Activated CD8-positive, alpha-beta memory T cell treated with anti-CD3 and anti-CD28 coated beads for 24 hours (primary cell): ENCODE data around the gene ALDH1A2.
"Not testable (repeated sequence)": the region's sequence is repeated elsewhere in the genome, so short reads cannot be mapped to it uniquely, and the experiment has no call there.

ENCODE experiments used
- DNase-seq: peaks from one replicate; pipeline ENCODE4 v3.0.0-alpha.2; 2020

The ALDH1A2 gene

DNA sequence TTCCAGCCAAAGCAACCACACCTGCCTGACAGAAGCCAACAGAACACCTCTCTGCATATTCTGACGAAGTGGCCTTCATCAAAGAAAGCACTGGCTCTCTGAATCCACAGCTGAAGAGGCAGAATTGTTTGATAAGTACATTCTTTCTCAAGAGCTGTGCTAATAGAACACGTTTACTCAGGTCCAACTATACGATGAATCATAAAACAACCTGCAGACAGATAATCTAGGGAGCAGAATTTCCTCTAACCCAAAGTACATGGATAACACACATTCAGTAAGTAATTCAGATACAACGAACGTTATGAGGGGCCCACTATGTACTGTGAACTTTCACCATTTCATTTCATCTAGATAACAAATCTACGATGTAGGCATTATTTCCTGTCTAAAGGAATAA, 25.4 kb downstream of the ALDH1A2 start:
- no peak for DNase-seq

DNA sequence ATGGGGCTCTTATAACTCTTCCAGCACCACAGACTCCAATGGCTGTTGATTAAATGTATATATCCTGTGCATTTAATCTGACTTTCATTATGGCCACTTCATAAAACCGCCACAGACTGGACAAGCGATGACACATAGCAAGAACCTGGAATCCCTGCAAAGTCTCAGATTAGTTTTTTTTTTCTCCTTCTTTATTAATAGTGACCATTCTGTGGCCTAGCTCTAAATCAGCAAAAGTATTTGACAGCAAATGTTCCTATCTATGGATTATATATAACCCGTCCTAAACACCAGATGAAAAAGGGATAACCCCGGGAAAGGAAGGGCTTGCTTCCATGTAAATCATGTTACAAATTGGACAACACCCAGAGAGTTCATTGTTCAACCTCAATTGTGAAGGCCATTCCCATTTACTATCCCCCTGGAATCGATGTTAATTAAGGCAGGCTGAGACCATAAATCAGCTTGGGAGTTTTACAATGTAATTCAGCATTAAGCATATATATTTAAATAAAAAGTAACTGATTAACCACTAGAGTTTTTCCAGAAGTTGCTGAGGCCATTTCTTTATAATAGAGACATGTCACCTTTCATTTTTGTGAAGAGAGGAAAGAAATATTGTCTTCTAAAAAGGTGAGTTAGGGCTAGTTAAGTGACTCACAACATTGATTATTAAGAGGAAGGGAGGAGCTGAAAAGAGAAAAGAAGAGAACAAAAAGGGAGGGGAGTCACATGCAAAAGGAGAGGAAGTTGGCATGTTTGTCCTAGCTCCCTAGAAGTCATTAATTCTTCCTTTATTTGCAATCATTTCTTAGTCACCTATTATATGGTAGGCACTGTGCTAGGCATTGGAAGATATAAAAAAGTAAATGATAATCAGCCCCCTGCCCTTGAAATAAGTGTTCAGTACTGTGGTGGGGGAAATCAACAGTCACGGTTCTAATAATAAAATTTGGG, 26.2 kb downstream of the ALDH1A2 start:
- DNase-seq, result no peak

DNA sequence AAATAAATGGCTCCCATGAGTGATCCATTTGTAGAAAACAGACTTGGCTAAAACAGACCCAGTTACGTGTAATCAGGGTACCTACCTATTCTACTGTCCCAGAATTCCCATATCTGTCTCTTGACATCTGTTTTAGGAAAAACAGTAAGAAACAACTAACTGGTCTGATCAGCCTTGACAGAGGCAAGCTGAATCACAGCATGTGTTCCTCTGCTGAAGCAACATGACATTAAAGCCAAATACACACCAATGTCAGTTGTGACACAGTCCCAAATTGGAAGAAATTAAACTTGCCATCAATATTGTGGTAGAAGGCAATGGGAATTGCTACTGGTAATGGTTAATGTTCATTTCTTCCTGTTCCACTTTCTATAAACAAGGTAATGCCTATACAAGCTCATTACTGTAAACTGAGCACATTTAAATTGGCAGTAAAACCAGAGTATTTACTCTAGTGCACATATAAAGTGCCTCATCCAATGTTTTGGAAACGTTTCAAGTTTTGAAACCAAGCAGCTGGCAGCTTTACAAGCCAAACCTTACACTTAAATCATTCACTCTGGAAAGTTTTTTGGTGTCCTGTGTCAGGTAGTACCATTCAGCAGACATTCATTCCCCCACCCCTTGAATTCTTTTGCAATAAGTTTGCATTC, 27.0 kb downstream of the ALDH1A2 start:
- DNase-seq, result no peak

DNA sequence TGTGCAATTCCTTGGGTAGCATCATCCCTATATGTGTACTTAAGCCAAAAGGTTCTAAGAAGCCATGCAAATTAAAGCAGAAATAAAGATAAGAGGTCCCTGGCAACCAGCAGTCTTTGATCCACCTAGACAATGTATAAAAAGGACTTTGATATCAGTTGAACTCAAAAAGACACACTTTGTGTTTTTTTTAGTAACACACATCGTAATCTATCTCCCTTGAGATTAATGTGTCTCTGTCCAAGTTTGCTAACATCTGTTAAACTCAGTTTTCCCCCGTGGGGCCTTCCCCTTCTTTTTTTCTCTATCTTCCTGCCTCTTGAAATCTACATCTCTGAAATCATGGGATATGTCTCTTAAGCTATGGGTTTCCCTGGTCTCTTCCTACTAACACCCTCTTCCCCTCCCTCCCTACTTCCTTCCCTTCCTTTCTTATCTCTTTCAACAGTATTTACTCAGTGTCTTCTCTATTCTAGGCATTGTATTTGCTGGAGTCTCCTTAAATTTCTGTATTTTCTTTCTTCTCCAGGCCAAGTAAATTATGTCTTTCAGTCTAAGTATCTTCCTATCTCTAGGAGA, 27.7 kb downstream of the ALDH1A2 start:
- no peak for DNase-seq

DNA sequence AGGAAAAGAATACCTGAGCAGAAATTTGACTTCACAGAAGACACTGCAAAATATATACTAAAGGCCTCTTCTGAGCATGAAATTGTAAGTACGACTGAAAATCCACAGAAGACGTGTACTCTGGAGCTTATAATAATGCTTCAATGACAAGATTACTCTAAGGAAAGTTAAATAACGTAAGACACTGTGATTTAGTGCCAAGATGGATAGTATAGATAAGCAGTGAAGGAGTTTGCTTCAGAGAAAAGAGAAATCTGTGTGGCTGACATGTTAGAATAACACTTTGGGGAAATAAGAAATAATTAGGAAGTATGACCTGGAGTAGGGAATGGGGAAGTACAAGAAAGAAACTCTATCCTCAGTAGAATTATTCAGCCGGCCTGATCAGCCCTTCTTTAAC, 28.9 kb downstream of the ALDH1A2 start:
- DNase-seq, result no peak

DNA sequence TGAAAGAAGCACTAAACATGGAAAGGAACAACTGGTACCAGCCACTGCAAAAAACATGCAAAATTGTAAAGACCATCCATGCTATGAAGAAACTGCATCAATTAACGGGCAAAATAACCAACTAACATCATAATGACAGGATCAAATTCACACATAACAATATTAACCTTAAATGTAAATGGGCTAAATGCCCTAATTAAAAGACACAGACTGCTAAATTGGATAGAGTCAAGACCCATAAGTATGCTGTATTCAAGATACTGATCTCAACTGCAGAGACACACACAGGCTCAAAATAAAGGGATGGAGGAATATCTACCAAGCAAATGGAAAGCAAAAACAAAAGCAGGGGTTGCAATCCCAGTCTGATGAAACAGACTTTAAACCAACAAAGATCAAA, 37.1 kb downstream of the ALDH1A2 start:
- DNase-seq, result not testable (repeated sequence)

DNA sequence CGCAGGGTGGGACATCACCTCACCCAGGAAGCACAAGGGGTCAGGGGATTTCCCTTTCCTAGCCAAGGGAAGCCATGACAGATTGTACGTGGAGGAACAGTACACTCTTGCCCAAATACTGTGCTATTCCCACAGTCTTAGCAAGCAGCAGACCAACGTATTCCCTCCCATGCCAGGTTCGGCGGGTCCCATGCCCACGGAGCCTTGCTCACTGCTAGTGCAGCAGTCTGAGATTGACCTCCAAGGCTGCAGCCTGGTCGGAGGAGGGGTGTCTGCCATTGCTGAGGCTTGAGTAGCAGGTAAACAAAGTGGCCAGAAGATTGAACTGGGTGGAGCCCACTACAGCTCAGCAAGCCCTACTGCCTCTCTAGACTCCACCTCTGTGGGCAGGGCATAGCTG, 39.0 kb downstream of the ALDH1A2 start:
- no peak for DNase-seq

DNA sequence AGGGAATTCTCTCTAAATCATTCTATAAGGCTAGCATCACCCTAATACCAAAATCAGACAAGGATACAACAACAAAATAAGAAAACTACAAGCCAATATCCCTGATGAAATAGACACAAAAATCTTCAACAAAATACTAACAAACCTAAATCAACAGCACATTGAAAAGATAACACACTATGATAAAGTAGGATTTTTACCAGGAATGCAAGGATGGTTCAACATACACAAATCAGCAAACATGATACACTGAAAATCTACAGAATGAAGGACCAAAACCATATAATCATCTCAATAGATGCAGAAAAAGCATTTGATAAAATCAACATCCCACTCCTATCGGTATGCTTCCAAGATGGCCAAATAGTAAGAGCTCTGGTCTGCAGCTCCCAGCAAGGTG, 39.5 kb downstream of the ALDH1A2 start:
- DNase-seq, result no peak

DNA sequence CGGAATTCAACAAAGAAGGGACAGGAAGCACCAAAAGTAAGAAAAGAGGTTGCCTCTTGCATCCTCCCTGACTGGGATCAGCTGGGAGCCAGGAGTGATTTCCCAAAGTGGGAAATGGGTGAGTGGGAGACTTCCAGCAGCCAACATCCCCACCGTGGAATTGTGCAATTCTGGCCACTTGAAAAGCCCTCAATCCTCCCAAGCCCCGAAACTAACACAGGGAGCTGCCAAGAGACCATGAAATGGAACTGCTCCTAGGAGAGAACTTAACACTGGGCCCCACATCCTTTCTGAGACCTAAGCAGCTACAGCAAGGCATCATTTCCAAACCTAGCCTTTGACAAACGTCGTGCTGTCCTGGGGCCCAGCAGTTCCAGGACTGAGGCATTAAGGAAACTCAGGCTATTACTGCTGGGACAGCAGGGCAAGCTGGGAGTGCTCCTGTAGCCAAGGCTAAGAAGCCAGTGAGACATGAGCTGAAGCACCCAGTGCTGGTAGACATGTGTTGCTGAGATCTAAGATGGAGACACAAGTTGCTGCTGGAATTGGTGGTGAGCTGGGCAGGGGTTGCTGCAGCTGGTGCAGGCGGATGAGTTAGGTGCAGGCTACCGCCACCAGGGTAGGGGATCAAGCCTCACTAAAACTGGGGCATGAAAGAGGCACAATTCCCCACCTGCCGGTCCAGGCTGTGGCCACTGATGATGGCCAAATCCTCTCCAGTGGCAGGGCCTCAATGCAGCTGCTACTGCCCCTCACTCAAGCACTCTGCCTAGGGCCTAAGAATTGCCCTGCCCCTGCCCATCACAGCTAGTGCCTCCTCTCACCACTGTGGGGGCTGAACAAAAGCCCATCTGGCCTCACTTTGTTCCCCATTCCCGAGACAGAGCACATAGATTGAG, 43.9 kb downstream of the ALDH1A2 start:
- DNase-seq, result no peak

DNA sequence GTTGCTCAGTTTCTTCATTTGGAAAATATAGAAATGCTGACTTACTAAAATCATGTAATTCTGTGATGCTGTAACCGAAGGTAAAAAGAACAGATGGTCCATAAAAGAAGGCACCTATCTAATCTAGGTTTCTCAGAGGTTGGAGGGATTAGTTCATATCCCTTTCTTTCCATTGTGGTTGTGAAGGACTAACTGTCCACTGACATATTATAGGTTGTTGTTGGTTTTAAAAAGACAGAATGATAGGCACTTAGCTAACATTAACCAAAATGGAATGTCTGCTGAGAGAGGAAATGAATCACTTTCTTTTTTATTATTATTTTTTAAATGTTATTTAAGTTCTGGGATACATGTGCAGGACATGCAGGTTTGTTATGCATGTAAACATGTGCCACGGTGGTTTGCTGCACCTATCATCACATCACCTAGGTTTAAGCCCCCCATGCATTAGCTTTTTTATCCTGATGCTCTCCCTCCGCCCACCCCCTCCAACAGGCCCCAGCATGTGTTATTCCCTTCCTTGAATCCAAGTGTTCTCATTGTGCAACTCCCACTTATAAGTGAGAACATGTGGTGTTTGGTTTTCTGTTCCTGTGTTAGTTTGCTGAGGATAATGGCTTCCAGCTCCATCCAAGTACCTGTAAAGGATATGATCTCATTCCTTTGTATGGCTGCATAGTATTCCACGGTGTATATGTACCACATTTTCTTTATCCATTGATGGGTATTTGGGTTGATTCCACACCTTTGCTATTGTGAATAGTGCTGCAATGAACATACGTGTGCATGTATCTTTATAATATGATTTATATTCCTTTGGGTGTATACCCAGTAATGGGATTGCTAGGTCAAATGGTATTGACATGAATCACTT, 45.8 kb downstream of the ALDH1A2 start:
- no peak for DNase-seq

DNA sequence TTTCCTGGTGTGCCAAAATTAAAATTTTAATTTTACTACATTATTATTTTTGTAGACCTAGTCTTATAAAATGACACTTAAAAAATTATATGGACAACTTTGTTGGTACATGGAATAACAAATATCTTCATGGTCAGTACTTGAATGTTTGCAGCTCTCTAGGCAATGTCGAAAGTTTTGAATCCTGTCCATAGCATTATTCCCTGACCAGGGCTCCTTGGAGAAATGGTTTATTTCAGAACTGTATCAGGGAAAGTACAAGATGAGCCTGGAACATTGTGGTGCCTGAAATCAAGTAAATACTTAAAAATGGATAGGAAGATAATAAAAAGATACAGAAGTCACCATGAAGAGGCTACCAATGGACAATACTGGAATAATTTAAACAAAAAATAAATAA, 47.6 kb downstream of the ALDH1A2 start:
- DNase-seq, result no peak

DNA sequence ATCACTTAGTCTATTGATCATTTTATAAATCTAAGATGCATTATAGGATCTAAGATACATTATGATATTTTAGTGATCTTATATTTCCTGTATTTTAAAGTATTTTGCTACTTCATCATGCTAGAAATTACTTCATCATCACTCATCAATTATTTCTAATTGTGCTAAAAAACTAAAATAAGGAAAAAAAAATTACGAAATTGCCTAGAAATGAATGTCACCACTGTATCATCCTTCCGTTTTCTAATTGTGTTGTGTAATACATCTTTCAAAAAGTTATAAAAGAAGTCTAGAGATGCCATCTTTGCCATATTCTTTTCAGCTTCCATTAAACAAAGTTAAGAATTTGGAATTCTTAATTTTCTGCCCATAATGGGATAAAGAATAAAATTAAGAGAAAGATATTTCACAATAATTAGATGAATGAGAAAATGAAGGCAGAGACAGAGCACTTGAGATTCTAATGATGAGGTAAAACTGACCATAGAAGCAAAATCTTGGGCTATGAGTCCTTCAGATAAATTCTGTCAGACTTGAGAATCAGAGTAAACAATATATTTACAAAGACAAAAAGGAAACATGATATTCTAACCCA, 48.8 kb downstream of the ALDH1A2 start:
- no peak for DNase-seq

DNA sequence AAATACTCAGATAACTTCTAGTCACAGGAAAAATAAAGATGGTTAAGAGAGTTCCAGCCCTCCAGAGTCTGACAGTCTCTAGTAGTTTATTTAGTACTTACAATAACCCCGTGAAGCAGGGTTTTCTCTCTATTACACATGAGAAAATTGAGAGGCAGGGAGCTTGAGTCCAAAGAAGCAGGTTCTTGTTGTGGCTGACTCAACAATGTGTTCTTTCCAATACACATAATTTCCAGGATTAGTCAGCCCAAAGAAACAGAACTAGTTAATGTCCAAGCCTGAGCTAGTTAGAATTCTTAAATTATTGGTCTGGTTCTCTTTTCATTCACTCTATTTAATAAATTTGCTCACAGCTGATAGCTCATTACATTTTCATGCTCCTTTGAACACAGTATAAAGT, 49.9 kb downstream of the ALDH1A2 start:
- no peak for DNase-seq

DNA sequence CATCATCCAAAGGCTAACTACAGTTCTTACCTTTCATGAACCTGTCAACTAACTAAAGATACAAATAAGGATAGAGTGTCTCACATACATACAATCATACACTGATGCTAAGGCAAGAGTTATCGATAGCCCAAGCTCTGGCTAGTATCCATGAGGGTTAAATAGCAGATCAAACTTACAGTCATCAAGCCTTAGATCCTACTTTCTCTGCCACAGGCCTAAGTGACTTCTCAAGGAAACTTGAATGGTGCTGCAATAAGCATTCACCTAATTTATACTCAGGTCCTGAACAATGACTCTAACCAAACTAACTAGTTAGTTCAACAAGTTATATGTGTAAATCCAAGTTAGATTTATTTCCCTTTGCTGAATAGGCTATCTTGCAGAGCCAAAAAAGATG, 51.0 kb downstream of the ALDH1A2 start:
- DNase-seq, result no peak

DNA sequence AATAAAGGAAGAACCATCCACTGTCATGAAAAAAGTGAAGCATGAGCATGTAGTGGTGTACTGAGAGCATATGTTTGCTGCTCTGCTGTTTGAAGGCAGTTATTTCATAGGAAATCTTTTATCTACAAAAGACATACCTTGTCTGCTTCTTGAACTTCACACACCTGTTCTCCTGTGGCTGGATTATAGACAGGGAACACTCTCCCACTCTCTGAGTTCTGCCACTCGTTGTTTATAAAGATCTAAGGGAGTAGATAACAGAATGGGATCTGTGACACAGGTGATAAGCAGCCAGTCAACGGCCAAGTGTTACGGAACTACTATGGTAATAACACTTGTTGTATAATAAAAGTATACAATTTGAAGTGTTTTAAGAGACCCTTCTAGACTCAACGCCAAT, 51.5 kb downstream of the ALDH1A2 start:
- no peak for DNase-seq

DNA sequence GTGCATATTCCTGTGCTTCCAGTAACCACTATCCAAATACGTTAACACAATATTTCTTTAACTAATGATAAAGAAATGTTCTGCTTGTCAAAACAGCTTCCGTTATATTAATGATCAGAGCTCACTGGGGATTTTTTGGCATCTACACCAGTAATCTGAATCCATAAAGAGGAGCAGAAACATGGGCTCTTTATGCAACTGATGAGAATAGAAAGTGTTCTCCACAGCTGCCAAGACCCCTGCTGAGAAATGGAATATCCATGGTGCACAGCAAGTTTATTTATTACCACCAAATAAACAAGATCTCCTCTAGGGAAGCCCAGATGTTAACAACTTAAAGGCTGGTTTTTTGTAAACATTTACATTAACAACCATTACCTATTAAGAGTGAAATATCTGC, 54.5 kb downstream of the ALDH1A2 start:
- no peak for DNase-seq

DNA sequence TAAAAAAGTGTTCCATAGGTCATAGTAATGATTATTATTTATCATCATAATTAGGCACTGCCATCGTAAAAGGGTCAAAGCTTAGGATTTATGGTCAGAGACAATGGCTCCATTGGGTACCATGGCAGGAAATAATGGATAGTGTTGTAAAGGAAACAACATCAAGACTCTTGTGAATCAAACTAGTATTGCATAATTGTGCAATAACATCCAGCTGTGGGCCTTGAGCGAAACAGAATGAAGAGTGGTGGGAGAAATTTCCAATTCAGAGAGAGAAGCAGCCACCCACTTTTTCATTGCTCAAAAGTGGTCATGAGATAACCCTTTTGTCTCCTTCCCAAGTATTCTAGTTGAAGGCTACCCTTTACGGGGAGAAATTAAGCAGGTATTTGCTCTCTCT, 61.7 kb downstream of the ALDH1A2 start:
- no peak for DNase-seq

DNA sequence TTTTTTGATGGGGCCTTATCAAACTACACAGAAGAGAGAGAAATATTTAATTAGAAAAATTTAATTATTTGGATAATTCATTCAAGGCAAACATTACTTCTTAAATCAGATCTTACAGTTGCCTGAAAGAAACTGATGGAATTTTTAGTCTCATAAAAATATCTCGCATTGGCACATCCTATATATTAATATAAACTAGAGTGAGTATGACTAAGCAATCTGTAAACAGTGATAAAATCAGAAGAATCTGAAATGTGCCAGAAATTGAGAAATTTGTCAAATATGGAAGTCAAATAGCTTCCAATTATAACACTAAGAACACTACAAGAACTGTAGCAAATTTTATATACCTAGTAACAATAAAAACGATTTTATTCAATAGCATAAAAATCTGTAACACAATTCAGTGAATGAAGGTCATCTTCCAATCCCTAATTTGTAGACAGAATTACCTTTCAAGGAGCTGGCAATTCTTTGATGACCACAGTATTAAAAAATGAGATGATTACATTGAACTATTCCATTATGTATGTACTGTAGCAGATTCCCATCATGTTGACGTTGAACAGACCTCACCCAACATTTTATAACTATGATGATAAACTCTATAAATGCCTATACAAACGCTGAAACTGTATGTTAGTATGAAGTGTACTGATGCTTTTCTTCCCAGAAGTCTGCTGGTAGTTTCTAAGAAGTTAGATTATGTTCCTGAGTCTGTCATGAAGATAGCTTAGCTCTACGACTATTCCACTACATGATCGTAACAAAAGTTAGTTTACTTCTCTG, 63.0 kb downstream of the ALDH1A2 start:
- DNase-seq, result no peak

DNA sequence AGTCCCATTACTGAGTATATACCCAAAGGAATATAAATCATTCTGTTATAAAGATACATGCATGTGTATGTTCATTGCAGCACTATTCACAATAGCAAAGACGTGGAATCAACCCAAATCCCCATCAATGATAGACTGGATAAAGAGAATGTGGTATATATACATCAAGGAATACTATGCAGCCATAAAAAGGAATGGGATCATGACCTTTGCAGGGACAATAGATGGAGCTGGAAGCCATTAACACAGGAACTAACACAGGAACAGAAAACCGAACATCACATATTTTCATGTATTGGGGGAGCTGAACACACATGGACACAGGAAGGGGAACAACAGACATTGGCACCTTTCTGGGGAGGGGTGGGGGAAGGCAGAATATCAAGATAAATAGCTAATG, 65.8 kb downstream of the ALDH1A2 start:
- DNase-seq, result not testable (repeated sequence)

DNA sequence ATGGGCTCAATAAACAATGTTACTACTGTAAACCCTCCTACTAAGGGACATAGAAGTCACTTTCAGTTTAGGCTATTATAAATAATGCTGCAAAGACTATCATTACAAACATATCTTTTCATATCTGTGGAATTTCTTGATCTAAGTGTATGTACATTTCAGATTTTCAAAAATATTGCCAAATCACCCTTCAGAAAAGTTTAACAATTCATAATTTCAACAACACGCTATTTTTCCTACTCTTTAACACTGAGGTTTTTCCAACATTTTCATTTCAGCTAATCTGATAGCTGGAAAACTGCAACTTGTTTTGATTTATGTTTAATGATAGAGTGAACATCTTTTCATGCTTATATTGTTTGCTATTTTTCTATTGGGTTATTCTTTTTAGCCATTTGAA, 69.0 kb downstream of the ALDH1A2 start:
- DNase-seq, result no peak
